GM06990 (cell line): ENCODE data around the gene ESF1.

Experiments
- DNase-seq: peaks from one replicate; pipeline ENCODE4 v3.0.0-alpha.2; 2011; ENCODE audit not compliant: insufficient read length; ENCODE audit errors: extremely low read depth
- H3K27me3 ChIP-seq: replicated peaks from 2 replicates; pipeline ENCODE4 v1.6.0; 2011; ENCODE audit warnings: low read length; ENCODE audit not compliant: control insufficient read depth, insufficient read depth
- H3K36me3 ChIP-seq: 2 replicates; pipeline ENCODE4 v1.5.1; 2011; ENCODE audit warnings: low read length; ENCODE audit not compliant: control insufficient read depth, insufficient read depth
- H3K4me3 ChIP-seq: replicated peaks from 2 replicates; pipeline ENCODE4 v1.5.1; 2011; ENCODE audit warnings: low read depth, mild to moderate bottlenecking, control low read depth, low read length
- CTCF ChIP-seq: IDR thresholded peaks from 2 replicates; pipeline ENCODE4 v1.5.1; 2011; ENCODE audit warnings: low read length, control low read depth, mild to moderate bottlenecking, inconsistent platforms; ENCODE audit not compliant: insufficient read depth, poor library complexity, severe bottlenecking

ESF1 gene

GRCh38 chr20:13777171-13777601 is 7.5 kb downstream of the ESF1 start:
- H3K4me3 ChIP-seq = no peak overlapping the region
- H3K36me3 ChIP-seq = no peaks in the 10 kb centered on the region; the same call in 1 of the 2 replicates
- no peaks in the 10 kb centered on the region for H3K27me3 ChIP-seq
- no peak for TF ChIP-seq CTCF
- no peak for DNase-seq

- DNase-seq = no peak
- Histone ChIP-seq H3K27me3 (no peaks in the 10 kb centered on the region), H3K36me3 (no peaks in the 10 kb centered on the region; the same call in 1 of the 2 replicates), H3K4me3 (no peak overlapping the region)
- no peak for TF ChIP-seq CTCF
Measured at GRCh38 chr20:13775867-13776266, 8.9 kb downstream of the ESF1 start.

GRCh38 chr20:13772529-13772928 is 12.2 kb downstream of the ESF1 start:
- Histone ChIP-seq H3K36me3 (peaks cover 5% of the 10 kb centered on the region), H3K4me3 (no peak overlapping the region), H3K27me3 (no peaks in the 10 kb centered on the region)
- no peak for DNase-seq
- TF ChIP-seq CTCF = no peak

GRCh38 chr20:13771853-13772453 is 12.8 kb downstream of the ESF1 start:
- DNase-seq = no peak
- no peak overlapping the region for H3K4me3 ChIP-seq
- TF ChIP-seq CTCF = peak; percentile 26
- peaks cover 5% of the 10 kb centered on the region for H3K36me3 ChIP-seq
- H3K27me3 ChIP-seq = no peaks in the 10 kb centered on the region

GRCh38 chr20:13770141-13770540 is 14.6 kb downstream of the ESF1 start:
- Histone ChIP-seq H3K4me3 (no peak overlapping the region), H3K36me3 (peaks cover 8% of the 10 kb centered on the region), H3K27me3 (no peaks in the 10 kb centered on the region)
- no peak for DNase-seq
- no peak for TF ChIP-seq CTCF
